ENCODE measurements around the gene FLNA. TPM values are rescaled to one million over a fixed set of nuclear protein-coding genes. Genes with fewer than 3 reads are reported as not detected.

The FLNA gene
- total RNA-seq, 1 donor from 2014 or later: 1,228 TPM

GRCh38 chrX:154366666-154367055 lies 7.8 kb downstream of the FLNA start:
- intact Hi-C loops (cut with DNase I): no loop called here
- ATAC-seq (no peak), DNase-seq (ENCODE audit: low spot score) (no peak)

- DNase-seq (ENCODE audit: low spot score): no peak
- intact Hi-C loops (cut with DNase I): no loop called here
- ATAC-seq: no peak
These were observed 8.3 kb downstream of the FLNA start for GRCh38 chrX:154365997-154366665.

GRCh38 chrX:154365052-154365600 lies 9.3 kb downstream of the FLNA start:
- DNase-seq (ENCODE audit: low spot score) (no peak), ATAC-seq (no peak)
- intact Hi-C loops (cut with DNase I): no loop called here

- ATAC-seq (no peak), DNase-seq (ENCODE audit: low spot score) (no peak)
- intact Hi-C loops (cut with DNase I): no loop called here
These were observed 10.6 kb downstream of the FLNA start for GRCh38 chrX:154363706-154364439.

- ATAC-seq (no peak), DNase-seq (ENCODE audit: low spot score) (no peak)
- intact Hi-C loops (cut with DNase I): no loop called here
These were observed 12.2 kb downstream of the FLNA start for GRCh38 chrX:154362085-154362742.

GRCh38 chrX:154360155-154360713 lies 14.2 kb downstream of the FLNA start:
- ATAC-seq (no peak), DNase-seq (ENCODE audit: low spot score) (no peak)
- intact Hi-C loops (cut with DNase I): no loop called here

GRCh38 chrX:154359362-154360154 lies 14.9 kb downstream of the FLNA start:
- ATAC-seq (no peak), DNase-seq (ENCODE audit: low spot score) (no peak)
- intact Hi-C loops (cut with DNase I): no loop called here

- no peak for DNase-seq (ENCODE audit: low spot score)
These were observed 15.6 kb downstream of the FLNA start for GRCh38 chrX:154358829-154359228.

GRCh38 chrX:154358011-154358410 lies 16.4 kb downstream of the FLNA start:
- intact Hi-C loops (cut with DNase I): no loop called here
- no peak for DNase-seq (ENCODE audit: low spot score)
- ATAC-seq: no peak

More at GRCh38 chrX:154358829-154359228, 15.6 kb downstream of the FLNA start:
- ATAC-seq: no peak
- intact Hi-C loops (cut with DNase I): no loop called here

- intact Hi-C loops (cut with DNase I): no loop called here
- no peak for ATAC-seq
- no peak for DNase-seq (ENCODE audit: low spot score)
These were observed 17.2 kb downstream of the FLNA start for GRCh38 chrX:154357205-154357604.

GRCh38 chrX:154356596-154356995 lies 17.8 kb downstream of the FLNA start:
- intact Hi-C loops (cut with DNase I): no loop called here
- no peak for DNase-seq (ENCODE audit: low spot score)
- ATAC-seq: no peak

- intact Hi-C loops (cut with DNase I): no loop called here
- ATAC-seq (no peak), DNase-seq (ENCODE audit: low spot score) (no peak)
These were observed 18.7 kb downstream of the FLNA start for GRCh38 chrX:154355776-154356140.

- ATAC-seq: no peak
- intact Hi-C loops (cut with DNase I): no loop called here
- DNase-seq (ENCODE audit: low spot score): no peak
These were observed 19.2 kb downstream of the FLNA start for GRCh38 chrX:154355094-154355775.

- intact Hi-C loops (cut with DNase I): no loop called here
- ATAC-seq (no peak), DNase-seq (ENCODE audit: low spot score) (no peak)
These were observed 19.9 kb downstream of the FLNA start for GRCh38 chrX:154354516-154354915.

GRCh38 chrX:154354013-154354412 lies 20.4 kb downstream of the FLNA start:
- intact Hi-C loops (cut with DNase I): no loop called here
- ATAC-seq: no peak
- DNase-seq (ENCODE audit: low spot score): no peak

GRCh38 chrX:154353172-154353843 lies 21.1 kb downstream of the FLNA start:
- no peak for DNase-seq (ENCODE audit: low spot score)
- intact Hi-C loops (cut with DNase I): no loop called here
- no peak for ATAC-seq

GRCh38 chrX:154352466-154352865 lies 22.0 kb downstream of the FLNA start:
- no peak for ATAC-seq

GRCh38 chrX:154352012-154352401 lies 22.4 kb downstream of the FLNA start:
- intact Hi-C loops (cut with DNase I): no loop called here
- DNase-seq (ENCODE audit: low spot score) (no peak), ATAC-seq (no peak)

More at GRCh38 chrX:154352466-154352865, 22.0 kb downstream of the FLNA start:
- no peak for DNase-seq (ENCODE audit: low spot score)
- intact Hi-C loops (cut with DNase I): no loop called here

Measured in sciatic nerve (tissue), 2 donors.